Hematopoietic multipotent progenitor cell treated with erythropoietin and hydrocortisone succinate and interleukin-3 and kit ligand, for 15 days (in vitro differentiated cells): ENCODE measurements around the gene PCSK7.
"Not testable (repeated sequence)": the region's sequence is repeated elsewhere in the genome, so short reads cannot be mapped to it uniquely, and the experiment has no call there.

ENCODE experiments used
- DNase-seq: peaks from one replicate; pipeline ENCODE4 v3.0.0-alpha.2; 2015; ENCODE audit warnings: low spot score

PCSK7 gene

GRCh38 chr11:117214404-117215110, 17.3 kb downstream of the PCSK7 start:
- DNase-seq, result no peak

GRCh38 chr11:117212697-117213355, 19.0 kb downstream of the PCSK7 start:
- DNase-seq, result no peak

- DNase-seq, result no peak
Observed at GRCh38 chr11:117210620-117211019, 21.3 kb downstream of the PCSK7 start.

GRCh38 chr11:117209351-117210125, 22.3 kb downstream of the PCSK7 start:
- DNase-seq, result not testable (repeated sequence)

GRCh38 chr11:117208710-117209109, 23.2 kb downstream of the PCSK7 start:
- not testable (repeated sequence) for DNase-seq

GRCh38 chr11:117207481-117207880, 24.4 kb downstream of the PCSK7 start:
- not testable (repeated sequence) for DNase-seq

- DNase-seq, result not testable (repeated sequence)
Observed at GRCh38 chr11:117206859-117207258, 25.0 kb downstream of the PCSK7 start.

- DNase-seq, result not testable (repeated sequence)
Observed at GRCh38 chr11:117206111-117206510, 25.8 kb downstream of the PCSK7 start.

- DNase-seq, result no peak
Observed at GRCh38 chr11:117205211-117205818, 26.6 kb downstream of the PCSK7 start.

GRCh38 chr11:117204283-117205080, 27.4 kb downstream of the PCSK7 start:
- no peak for DNase-seq

- DNase-seq, result no peak
Observed at GRCh38 chr11:117203069-117203407, 28.8 kb downstream of the PCSK7 start.

- DNase-seq, result no peak
Observed at GRCh38 chr11:117202386-117203068, 29.3 kb downstream of the PCSK7 start.

GRCh38 chr11:117201658-117202305, 30.1 kb downstream of the PCSK7 start:
- no peak for DNase-seq

- DNase-seq, result no peak
Observed at GRCh38 chr11:117200813-117201657, 30.8 kb downstream of the PCSK7 start.

- DNase-seq, result no peak
Observed at GRCh38 chr11:117199916-117200812, 31.7 kb downstream of the PCSK7 start.

- no peak for DNase-seq
Observed at GRCh38 chr11:117199053-117199915, 32.6 kb downstream of the PCSK7 start, which contains the start of gene TAGLN. TSS of gene TAGLN (plus strand) at chr11:117199370. CDS start at chr11:117203014, 3,644 bp downstream.

GRCh38 chr11:117198613-117199012, 33.3 kb downstream of the PCSK7 start:
- no peak for DNase-seq
